Activated naive CD4-positive, alpha-beta T cell treated with Interleukin-2 at 50 U/mL for 16 hours (primary cell): ENCODE results near the gene ADAMTS4.
A peak's percentile ranks its signal among the peaks of the same experiment; 100 is the strongest.

Experiments used
- DNase-seq: peaks from one replicate; pipeline ENCODE4 v3.0.0-alpha.2; 2020

Gene ADAMTS4

GRCh38 chr1:161193561-161194235 lies 5.2 kb downstream of the ADAMTS4 start:
- no peak for DNase-seq

GRCh38 chr1:161192476-161193465 lies 6.1 kb downstream of the ADAMTS4 start:
- peak; percentile 66 for DNase-seq

GRCh38 chr1:161191971-161192370 lies 6.9 kb downstream of the ADAMTS4 start:
- no peak for DNase-seq

- no peak for DNase-seq
These were observed 7.8 kb downstream of the ADAMTS4 start for GRCh38 chr1:161190962-161191521.

- DNase-seq, result no peak
These were observed 9.8 kb downstream of the ADAMTS4 start for GRCh38 chr1:161189036-161189435.

GRCh38 chr1:161188381-161188780 lies 10.5 kb downstream of the ADAMTS4 start:
- DNase-seq, result no peak

GRCh38 chr1:161187311-161187710 lies 11.5 kb downstream of the ADAMTS4 start:
- no peak for DNase-seq

- no peak for DNase-seq
These were observed 13.0 kb downstream of the ADAMTS4 start for GRCh38 chr1:161185732-161186311.

- peak; percentile 72 for DNase-seq
These were observed 13.6 kb downstream of the ADAMTS4 start for GRCh38 chr1:161185282-161185682.

GRCh38 chr1:161182214-161182613 lies 16.6 kb downstream of the ADAMTS4 start:
- peak; percentile 67 for DNase-seq

GRCh38 chr1:161180639-161181038 lies 18.2 kb downstream of the ADAMTS4 start:
- DNase-seq, result no peak

GRCh38 chr1:161179698-161180097 lies 19.2 kb downstream of the ADAMTS4 start:
- DNase-seq, result no peak

- DNase-seq, result no peak
These were observed 21.0 kb downstream of the ADAMTS4 start for GRCh38 chr1:161177936-161178244.

GRCh38 chr1:161177112-161177935 lies 21.5 kb downstream of the ADAMTS4 start, which contains the start of gene B4GALT3:
B4GALT3 (minus strand) TSS chr1:161177507; CDS start chr1:161176060, 1,447 bp downstream.
- DNase-seq, result peak; percentile 96

- DNase-seq, result no peak
These were observed 22.3 kb downstream of the ADAMTS4 start for GRCh38 chr1:161176468-161177111.

- DNase-seq, result no peak
These were observed 22.9 kb downstream of the ADAMTS4 start for GRCh38 chr1:161175771-161176453.

- DNase-seq, result no peak
These were observed 23.9 kb downstream of the ADAMTS4 start for GRCh38 chr1:161174911-161175310.

GRCh38 chr1:161173711-161174110 lies 25.1 kb downstream of the ADAMTS4 start:
- no peak for DNase-seq

- no peak for DNase-seq
These were observed 26.0 kb downstream of the ADAMTS4 start for GRCh38 chr1:161172776-161173376.

- DNase-seq, result no peak
These were observed 26.5 kb downstream of the ADAMTS4 start for GRCh38 chr1:161172349-161172748.

GRCh38 chr1:161171696-161172095 lies 27.2 kb downstream of the ADAMTS4 start:
- no peak for DNase-seq
